M059J (cell line): ENCODE results near the gene SPATA7. TPM values are rescaled to one million over a fixed set of nuclear protein-coding genes. Genes with fewer than 3 reads are reported as not detected.
"Not testable (repeated sequence)": the region's sequence is repeated elsewhere in the genome, so short reads cannot be mapped to it uniquely, and the experiment has no call there.

ENCODE experiments used
- DNase-seq: peaks from one replicate; pipeline ENCODE4 v3.0.0-alpha.2; 2012; ENCODE audit warnings: low read depth
- total RNA-seq: library from RNA; depleted of rRNA; stranded (reverse); fragments of >200 nt; shearing (Covaris generic); gene quantifications from 2 replicates; pipeline ENCODE4 v1.2.3, GENCODE V29; 2014; rRNA removed

The SPATA7 gene, protein sequence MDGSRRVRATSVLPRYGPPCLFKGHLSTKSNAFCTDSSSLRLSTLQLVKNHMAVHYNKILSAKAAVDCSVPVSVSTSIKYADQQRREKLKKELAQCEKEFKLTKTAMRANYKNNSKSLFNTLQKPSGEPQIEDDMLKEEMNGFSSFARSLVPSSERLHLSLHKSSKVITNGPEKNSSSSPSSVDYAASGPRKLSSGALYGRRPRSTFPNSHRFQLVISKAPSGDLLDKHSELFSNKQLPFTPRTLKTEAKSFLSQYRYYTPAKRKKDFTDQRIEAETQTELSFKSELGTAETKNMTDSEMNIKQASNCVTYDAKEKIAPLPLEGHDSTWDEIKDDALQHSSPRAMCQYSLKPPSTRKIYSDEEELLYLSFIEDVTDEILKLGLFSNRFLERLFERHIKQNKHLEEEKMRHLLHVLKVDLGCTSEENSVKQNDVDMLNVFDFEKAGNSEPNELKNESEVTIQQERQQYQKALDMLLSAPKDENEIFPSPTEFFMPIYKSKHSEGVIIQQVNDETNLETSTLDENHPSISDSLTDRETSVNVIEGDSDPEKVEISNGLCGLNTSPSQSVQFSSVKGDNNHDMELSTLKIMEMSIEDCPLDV
- total RNA-seq, result 8.1 and 11.0 TPM in 2 replicates

- peak; percentile 84 for DNase-seq
These were observed at the start of gene SPATA7 for GRCh38 chr14:88385212-88386101. SPATA7 (plus strand) TSS chr14:88385657; CDS start chr14:88385819, 162 bp downstream.

DNA sequence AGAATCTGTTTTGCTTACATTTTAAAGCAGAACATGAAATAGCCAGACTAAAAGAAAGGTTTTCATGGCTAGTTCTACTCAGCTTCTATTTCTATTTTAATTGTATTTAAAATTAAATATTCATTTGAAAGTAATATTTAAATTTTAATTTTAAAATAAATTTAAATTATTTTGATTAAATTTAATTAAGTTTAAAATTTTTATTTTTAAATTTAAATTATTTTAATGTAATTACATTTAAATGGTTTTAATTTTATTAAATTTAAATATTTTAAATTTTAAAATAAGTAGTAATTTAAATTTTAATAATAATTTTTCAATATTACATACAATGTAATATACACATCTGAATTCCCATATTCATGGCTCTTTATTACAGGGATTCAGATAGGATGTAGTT is 45.1 kb upstream of the SPATA7 start:
- DNase-seq, result no peak

GRCh38 chr14:88342980-88343379 is 42.5 kb upstream of the SPATA7 start:
- no peak for DNase-seq

- peak; percentile 74 for DNase-seq
These were observed 39.3 kb upstream of the SPATA7 start for GRCh38 chr14:88346048-88346639.

GRCh38 chr14:88348546-88348945 is 36.9 kb upstream of the SPATA7 start:
- peak; percentile 15 for DNase-seq

DNA sequence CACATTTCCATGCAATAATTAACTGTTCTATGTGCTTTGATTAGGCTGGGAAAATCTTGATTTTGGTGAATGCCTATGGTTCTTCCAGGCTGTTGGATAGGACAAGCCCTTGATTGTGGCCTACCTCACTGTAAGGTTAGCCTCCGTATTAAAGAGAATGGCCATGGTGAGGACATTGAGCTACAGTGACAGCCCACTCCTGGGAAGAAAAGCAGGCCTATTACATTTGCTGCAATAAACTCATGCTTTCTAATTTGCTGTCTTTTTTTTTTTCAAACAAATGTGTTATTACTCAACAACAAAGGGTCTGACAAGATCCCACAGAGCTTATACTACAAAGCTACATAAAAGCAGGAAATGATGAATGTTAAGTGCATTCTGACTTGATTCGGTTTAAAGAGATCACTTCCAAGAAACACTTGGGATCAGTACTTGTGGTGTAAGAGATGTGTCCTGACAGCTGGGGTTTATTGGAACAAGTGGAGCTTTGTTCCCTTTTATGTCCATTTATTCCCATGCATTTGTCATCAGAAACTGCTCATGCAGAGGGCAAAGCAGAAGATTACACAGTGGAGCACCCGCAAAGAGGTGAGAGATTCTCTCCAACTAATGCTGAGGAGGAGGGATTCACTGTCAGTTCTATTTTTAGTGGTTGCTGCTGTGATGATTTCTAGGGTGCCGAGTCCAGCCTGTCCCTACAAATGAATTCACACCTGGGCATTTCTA is 33.3 kb upstream of the SPATA7 start:
- DNase-seq, result peak; percentile 13

GRCh38 chr14:88352698-88353097 is 32.8 kb upstream of the SPATA7 start:
- DNase-seq, result no peak

- DNase-seq, result no peak
These were observed 31.1 kb upstream of the SPATA7 start for GRCh38 chr14:88354358-88354757.

DNA sequence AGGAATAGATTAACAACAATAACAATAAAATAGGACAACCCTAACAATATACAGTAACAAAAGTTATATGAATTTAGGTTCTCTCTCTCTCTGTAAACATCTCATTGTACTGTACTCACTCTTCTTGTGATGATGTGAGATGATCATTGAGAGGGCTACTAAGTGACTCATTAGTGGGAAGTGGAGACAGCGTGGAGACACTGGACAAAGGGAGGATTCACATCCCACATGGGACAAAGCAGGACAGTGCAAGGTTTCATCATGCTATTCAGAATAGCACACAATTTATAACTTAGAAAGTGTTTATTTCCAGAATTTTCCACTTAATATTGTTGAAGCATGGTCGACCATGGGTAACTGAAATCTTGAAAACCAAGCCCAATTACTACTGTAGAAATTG is 26.0 kb upstream of the SPATA7 start:
- no peak for DNase-seq

DNA sequence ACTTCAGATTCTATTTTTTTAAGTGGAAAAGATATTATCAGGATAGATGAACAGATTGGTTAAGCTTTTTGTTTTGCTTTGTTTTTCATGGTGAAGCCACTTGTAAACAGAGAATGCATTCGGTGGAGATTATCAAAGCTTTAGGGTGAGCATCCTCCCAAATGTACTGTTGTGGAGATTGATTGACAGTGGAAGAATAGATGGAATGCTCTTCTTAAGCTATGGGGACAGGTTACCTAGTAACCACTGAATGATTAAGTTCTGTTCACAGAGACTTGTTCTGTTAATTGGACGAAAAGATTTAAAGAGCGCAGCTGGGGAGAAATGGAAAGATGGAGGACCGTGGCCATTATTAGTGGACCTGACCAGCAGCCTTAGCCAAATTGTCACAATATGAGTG is 21.8 kb upstream of the SPATA7 start:
- no peak for DNase-seq

DNA sequence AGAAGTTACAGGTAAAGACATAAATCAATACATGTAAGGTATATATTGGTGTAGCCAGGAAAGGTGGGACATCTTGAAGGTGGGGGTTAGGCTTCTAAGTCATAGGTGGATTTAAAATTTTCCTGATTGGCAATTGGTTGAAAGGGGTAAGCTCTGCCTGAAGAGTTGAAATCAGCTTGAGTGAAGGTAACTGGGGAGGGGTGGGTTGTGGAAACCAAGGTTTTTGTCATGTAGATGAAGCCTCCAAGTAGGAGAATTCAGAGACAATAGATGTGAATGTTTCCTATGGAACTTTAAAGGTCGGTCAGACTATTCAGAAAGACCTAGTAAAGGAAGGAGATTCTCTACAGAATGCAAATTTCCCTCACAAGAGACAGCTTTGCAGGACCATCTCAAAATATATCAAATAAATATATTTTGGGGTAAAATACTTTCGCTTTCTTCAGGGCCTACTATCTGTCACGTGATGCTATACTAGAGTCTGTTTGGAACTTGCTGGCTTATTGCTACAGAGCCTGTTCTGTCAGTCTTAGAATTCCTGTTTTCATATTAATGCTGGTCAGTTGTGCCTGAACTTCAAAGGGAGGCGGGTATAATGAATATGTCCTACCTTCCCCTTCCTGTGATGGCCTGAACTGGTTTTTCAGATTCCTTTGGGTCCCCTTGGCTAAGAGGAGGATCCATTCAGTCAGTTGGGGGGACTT is 20.6 kb upstream of the SPATA7 start:
- DNase-seq, result no peak

GRCh38 chr14:88369496-88369895 is 16.0 kb upstream of the SPATA7 start:
- no peak for DNase-seq

DNA sequence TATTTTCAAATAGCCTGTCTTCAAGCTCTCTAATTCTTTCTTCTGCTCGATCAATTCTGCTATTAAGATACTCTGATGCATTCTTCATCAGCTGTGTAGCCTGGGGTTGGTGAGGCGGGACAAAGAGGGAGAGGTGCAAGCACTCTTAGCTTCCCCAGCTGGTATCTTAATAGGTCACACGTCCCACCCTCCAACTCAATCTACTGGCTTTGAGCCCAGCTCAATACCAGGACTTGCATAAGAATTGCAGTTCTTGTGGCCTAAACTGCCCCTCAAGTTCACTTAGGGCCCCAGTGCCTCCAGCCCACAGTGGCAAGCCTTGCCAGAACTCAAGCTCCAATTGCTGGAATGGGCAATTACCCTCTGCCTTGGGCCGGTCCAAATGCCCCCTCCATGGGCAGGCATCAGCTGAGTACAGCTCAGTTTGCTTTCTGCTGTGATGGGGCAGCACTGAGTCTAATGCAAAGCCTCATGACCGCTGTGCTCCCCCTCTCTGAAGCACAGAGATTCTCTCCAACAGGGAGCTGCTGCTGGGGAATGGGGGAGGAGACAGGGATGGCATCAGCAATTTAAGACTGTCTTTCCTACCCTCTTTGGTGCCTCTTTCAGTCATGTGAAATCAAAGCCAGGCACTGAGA is 5.6 kb upstream of the SPATA7 start:
- DNase-seq, result no peak

- DNase-seq, result peak; percentile 5
These were observed 5.1 kb upstream of the SPATA7 start for GRCh38 chr14:88380405-88380804.

- DNase-seq, result not testable (repeated sequence)
These were observed 3.8 kb upstream of the SPATA7 start for GRCh38 chr14:88381634-88382033.

DNA sequence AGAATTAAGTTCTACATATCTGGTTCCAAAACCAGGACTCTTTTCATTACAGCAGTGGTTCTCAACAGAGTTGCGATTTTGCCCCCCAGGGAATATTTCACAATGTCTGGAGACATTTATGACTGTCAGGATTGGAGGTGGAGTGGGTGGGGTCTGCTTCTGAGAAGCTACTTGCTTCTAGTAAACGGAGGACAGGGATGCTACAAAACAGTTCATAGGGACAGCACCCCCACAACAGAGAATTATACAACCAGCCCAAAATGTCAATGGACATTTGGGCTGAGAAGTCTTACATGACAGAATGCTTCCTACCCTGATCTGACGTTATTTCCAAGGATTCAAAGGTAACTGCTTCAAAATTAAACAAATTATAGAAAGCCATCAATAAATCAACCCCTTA is 739 bp upstream of the SPATA7 start:
- DNase-seq, result peak; percentile 1

DNA sequence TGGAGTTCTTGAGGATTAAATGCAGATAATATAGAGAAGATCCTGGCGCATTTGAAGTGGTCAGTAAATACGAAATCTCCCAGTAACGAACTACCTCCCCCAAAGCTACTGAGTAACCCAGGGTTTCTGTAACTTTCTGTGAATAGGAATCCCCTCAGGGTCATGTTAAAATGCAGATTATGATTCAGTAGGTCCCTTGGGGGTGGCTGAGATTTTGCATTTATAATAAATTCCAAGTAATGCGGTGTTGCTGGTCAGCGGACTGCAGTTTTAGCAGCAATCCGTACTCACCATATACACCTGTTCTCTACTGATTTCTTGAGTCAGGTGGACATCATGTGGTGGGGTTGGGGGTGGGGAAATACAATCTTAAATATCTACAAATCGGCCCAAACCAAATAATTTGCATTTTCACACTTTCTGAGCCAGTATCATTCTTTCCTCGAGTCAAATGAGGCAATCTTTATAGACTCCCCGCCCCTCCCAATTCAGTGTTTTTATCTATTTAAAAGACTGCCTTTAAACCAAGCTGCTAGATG is 868 bp downstream of the SPATA7 start:
- no peak for DNase-seq

GRCh38 chr14:88388741-88389282 is 3.4 kb downstream of the SPATA7 start:
- DNase-seq, result no peak

DNA sequence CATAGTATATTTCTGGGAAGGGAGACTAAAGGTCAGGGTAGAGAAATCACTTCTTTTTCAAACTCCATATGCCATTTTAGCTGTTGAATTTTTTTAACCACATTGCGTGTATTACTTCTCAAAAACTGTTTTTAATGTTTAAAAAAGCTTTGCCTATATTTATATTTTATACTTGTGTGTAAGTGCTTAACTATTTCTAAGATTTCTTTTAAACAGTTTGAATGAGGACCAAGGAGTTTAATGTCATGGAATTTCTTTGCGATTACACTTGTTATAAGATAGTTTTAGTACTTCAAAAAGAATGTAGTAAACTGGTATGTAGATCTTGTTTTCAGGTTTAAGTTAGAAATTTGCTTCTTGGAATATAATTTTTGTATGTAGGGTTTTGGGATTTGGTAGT is 7.2 kb downstream of the SPATA7 start:
- DNase-seq, result no peak

DNA sequence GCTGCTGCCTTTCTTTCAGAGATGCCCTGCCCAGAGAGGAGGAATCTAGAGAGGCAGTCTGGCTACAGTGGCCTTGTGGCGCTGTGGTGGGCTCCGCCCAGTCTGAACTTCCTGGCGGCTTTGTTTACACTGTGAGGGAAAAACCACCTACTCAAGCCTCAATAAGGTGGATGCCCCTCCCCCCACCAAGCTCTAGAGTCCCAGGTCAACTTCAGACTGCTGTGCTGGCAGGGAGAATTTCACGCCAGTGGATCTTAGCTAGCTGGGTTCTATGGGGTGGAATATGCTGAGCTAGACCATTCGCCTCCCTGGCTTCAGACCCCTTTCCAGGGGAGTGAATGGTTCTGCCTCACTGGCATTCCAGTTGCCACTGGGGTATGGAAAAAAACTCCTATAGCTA is 25.6 kb downstream of the SPATA7 start:
- DNase-seq, result no peak
